GM19193 (cell line): ENCODE results near the gene CHST4.

Experiments used
- POLR2A ChIP-seq: IDR thresholded peaks from 4 replicates; pipeline ENCODE4 v1.6.1; 2011; ENCODE audit not compliant: insufficient read depth, insufficient read length; ENCODE audit errors: extremely low read depth

The CHST4 gene

GRCh38 chr16:71504901-71505300 lies 21.3 kb upstream of the CHST4 start:
- no peak for TF ChIP-seq POLR2A

- TF ChIP-seq POLR2A, result no peak
Measured at GRCh38 chr16:71507061-71507460, 19.2 kb upstream of the CHST4 start.

GRCh38 chr16:71513302-71513701 lies 12.9 kb upstream of the CHST4 start:
- TF ChIP-seq POLR2A, result no peak

- TF ChIP-seq POLR2A, result no peak
Measured at GRCh38 chr16:71514476-71514875, 11.8 kb upstream of the CHST4 start.

- TF ChIP-seq POLR2A, result no peak
Measured at GRCh38 chr16:71515026-71515425, 11.2 kb upstream of the CHST4 start.

- TF ChIP-seq POLR2A, result no peak
Measured at GRCh38 chr16:71520550-71520949, 5.7 kb upstream of the CHST4 start.

- no peak for TF ChIP-seq POLR2A
Measured at GRCh38 chr16:71524566-71525553, 1.4 kb upstream of the CHST4 start.

- TF ChIP-seq POLR2A, result no peak
Measured at GRCh38 chr16:71528257-71528656, 2.0 kb downstream of the CHST4 start.

- TF ChIP-seq POLR2A, result no peak
Measured at GRCh38 chr16:71528863-71529262, 2.6 kb downstream of the CHST4 start.

GRCh38 chr16:71532366-71532765 lies 6.1 kb downstream of the CHST4 start:
- TF ChIP-seq POLR2A, result no peak

GRCh38 chr16:71536752-71537499 lies 10.7 kb downstream of the CHST4 start:
- TF ChIP-seq POLR2A, result no peak

- TF ChIP-seq POLR2A, result no peak
Measured at GRCh38 chr16:71537643-71538042, 11.4 kb downstream of the CHST4 start.

- TF ChIP-seq POLR2A, result no peak
Measured at GRCh38 chr16:71542377-71542776, 16.2 kb downstream of the CHST4 start.

- TF ChIP-seq POLR2A, result no peak
Measured at GRCh38 chr16:71547168-71547567, 20.9 kb downstream of the CHST4 start.

GRCh38 chr16:71552698-71553503 lies 26.7 kb downstream of the CHST4 start:
- TF ChIP-seq POLR2A, result no peak
